Loucy (cell line): Measurements from ENCODE around the gene NCAPD3.

Source experiments
- CTCF ChIP-seq: fragments of 200-600 bp; sonication (generic); conservative IDR thresholded peaks from 2 replicates; pipeline ENCODE4 v1.5.1; 2014; ENCODE audit warnings: mild to moderate bottlenecking, antibody characterized with exemption, low read length
- EZH2phosphoT487 ChIP-seq: fragments of 200-600 bp; IDR thresholded peaks from 2 replicates; pipeline ENCODE4 v1.6.1; 2018; ENCODE audit warnings: antibody characterized with exemption, mild to moderate bottlenecking, moderate library complexity, borderline replicate concordance

GRCh38 chr11:134164490-134165370, 59.0 kb downstream of the NCAPD3 start:
- TF ChIP-seq CTCF (no peak), EZH2phosphoT487 (no peak)
